ENCODE data around the gene MED16.
"Not testable (repeated sequence)": the region's sequence is repeated elsewhere in the genome, so short reads cannot be mapped to it uniquely, and the experiment has no call there.

The MED16 gene

DNA sequence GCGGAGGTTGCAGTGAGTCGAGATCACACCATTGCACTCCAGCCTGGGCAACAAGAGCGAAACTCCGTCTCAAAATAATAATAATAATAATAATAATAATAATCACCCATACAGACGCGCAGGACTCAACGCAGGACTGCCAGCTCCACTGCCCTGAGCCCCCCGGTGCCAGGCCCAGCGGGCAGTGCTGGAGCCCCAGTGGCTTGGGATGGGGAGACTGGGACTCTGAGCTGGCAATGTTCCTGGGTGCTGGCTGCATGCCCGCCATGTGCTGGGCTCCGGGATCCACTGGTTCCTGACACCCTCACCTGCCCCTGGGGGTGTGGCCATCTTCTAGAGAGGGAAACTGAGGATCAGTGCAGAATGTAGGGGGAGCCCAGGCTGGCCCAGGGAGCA, 65.7 kb downstream of the MED16 start:
- TF ChIP-seq CTCF (IDR thresholded peaks at IDR 0.05; ENCODE audit: insufficient read depth, low read depth, low read length, missing control alignments): no peak
- H3K4me3 ChIP-seq (ENCODE audit: low read length): no peak overlapping the region
- no peak for DNase-seq (ENCODE audit: low read depth)

- DNase-seq (ENCODE audit: low read depth): no peak
- H3K4me3 ChIP-seq (ENCODE audit: low read length): no peak overlapping the region
- TF ChIP-seq CTCF (IDR thresholded peaks at IDR 0.05; ENCODE audit: insufficient read depth, low read depth, low read length, missing control alignments): no peak
Observed at GRCh38 chr19:825897-826644, 66.9 kb downstream of the MED16 start.

- no peak for TF ChIP-seq CTCF (IDR thresholded peaks at IDR 0.05; ENCODE audit: insufficient read depth, low read depth, low read length, missing control alignments)
- DNase-seq (ENCODE audit: low read depth): no peak
- no peak overlapping the region for H3K4me3 ChIP-seq (ENCODE audit: low read length)
Observed at GRCh38 chr19:824885-825284, 68.1 kb downstream of the MED16 start.

DNA sequence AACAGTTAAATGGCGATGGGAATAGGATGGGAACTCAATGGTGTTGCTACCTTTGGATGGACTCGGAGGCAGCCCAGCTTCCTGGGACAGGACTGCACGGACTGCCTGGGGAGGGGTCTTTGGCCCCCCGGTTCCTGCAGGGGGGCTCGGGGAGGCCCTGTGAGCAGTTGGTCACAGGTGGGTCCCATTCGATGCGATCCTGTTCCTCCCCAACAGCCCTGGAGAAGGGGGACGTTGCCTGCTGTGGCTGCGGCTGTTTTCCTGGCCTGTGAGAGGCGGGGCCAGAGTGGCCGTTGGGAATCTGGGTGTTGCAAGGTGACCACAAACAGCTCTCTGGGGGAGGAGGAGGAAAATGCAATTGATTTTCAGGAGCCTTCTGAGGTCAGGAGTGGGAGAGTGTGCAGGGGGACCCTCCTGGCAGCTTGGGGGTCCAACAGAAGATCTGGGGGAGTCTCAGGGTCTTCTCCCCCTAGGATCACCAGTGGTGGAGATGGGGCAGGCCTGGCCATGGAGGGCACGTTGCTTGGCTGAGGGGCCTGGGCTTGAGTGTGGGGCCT, 69.3 kb downstream of the MED16 start:
- H3K4me3 ChIP-seq (ENCODE audit: low read length): no peak overlapping the region
- DNase-seq (ENCODE audit: low read depth): no peak
- TF ChIP-seq CTCF (IDR thresholded peaks at IDR 0.05; ENCODE audit: insufficient read depth, low read depth, low read length, missing control alignments): no peak

- TF ChIP-seq CTCF (IDR thresholded peaks at IDR 0.05; ENCODE audit: insufficient read depth, low read depth, low read length, missing control alignments): no peak
- no peak for DNase-seq (ENCODE audit: low read depth)
- no peak within 1 kb of the TSS for H3K4me3 ChIP-seq (ENCODE audit: low read length)
Observed at GRCh38 chr19:821825-822503, 71.0 kb downstream of the MED16 start, which contains the start of gene PLPPR3. Gene PLPPR3 (minus strand): TSS chr19:821955. CDS start chr19:821559, 396 bp downstream.

GRCh38 chr19:821231-821824, 71.7 kb downstream of the MED16 start:
- H3K4me3 ChIP-seq (ENCODE audit: low read length): no peak overlapping the region
- DNase-seq (ENCODE audit: low read depth): no peak
- no peak for TF ChIP-seq CTCF (IDR thresholded peaks at IDR 0.05; ENCODE audit: insufficient read depth, low read depth, low read length, missing control alignments)

DNA sequence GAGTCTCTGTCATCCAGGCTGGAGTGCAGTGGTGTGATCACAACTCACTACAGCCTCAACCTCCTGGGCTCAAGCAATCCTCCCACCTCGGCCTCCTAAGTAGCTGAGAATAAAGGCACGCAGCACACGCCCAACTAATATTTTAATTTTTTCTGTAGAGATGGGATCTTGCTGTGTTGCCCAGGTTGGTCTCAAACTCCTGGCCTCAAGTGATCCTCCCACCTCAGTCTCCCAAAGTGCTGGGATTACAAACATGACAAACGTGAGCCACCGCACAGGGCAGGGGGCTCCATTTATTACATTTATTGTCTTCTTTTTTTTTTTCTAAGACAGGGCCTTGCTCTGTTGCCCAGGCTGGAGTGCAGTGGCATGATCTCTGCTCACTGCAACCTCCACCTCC, 72.8 kb downstream of the MED16 start:
- DNase-seq (ENCODE audit: low read depth); H3K4me3 ChIP-seq (ENCODE audit: low read length): not testable (repeated sequence)

Measured in epithelial cell of esophagus (primary cell).